GM12878 (cell line): ENCODE results near the gene NCF2. TPM values are rescaled to one million over a fixed set of nuclear protein-coding genes. Genes with fewer than 3 reads are reported as not detected.

Source experiments
- ATAC-seq: fragments of 200-7000 bp; cut with Tn5 transposase; 3 replicates; pipeline ENCODE4 v1.9.1; 2020; ENCODE audit warnings: mild to moderate bottlenecking, moderate library complexity
- BruUV-seq: library from RNA; stranded (reverse); fragments of 400-500 nt; replicated peaks from 2 replicates; lab custom pipeline; 2021; lab: Mats Ljungman, UMichigan
- CTCF ChIA-PET: fragments of 300-600 bp; sonication (Branson Sonifier 250); formaldehyde crosslinking; extraction: SDS; loops from one replicate; lab custom pipeline; 2021; ENCODE audit warnings: inconsistent platforms; lab: Yijun Ruan, JAX
- POLR2A ChIA-PET: fragments of 350-600 bp; formaldehyde crosslinking; extraction: SDS; loops from one replicate; lab custom pipeline; 2021; ENCODE audit warnings: inconsistent platforms; lab: Charles Lee
- RAD21 ChIA-PET: fragments of 300-600 bp; sonication (Branson Sonifier 250); formaldehyde crosslinking; loops from one replicate; lab custom pipeline; 2023; ENCODE audit warnings: antibody characterized with exemption; ENCODE audit not compliant: unreplicated experiment; lab: Charles Lee
- SMC1A ChIA-PET: fragments of 300-600 bp; sonication (Branson Sonifier 250); formaldehyde crosslinking; loops from one replicate; lab custom pipeline; 2023; ENCODE audit not compliant: unreplicated experiment, uncharacterized antibody; lab: Charles Lee
- DNase-seq: peaks from one replicate; pipeline ENCODE4 v3.0.0-alpha.2; 2011; ENCODE audit warnings: low read depth, low spot score
- FAIRE-seq: peaks from 3 replicates; lab custom pipeline; 2011; peaks lifted over from hg19 to GRCh38; lab: Jason Lieb, UNC
- H2AFZ ChIP-seq: 2 replicates; pipeline ENCODE4 v1.6.0; 2011; ENCODE audit warnings: low read depth, low read length, control low read depth; ENCODE audit not compliant: control insufficient read depth
- H3K27ac ChIP-seq: 2 replicates; pipeline ENCODE4 v1.5.1; 2011; ENCODE audit warnings: control low read depth; ENCODE audit not compliant: control insufficient read depth, insufficient read depth
- H3K27me3 ChIP-seq, 2 experiments: replicated peaks in 1 of 2; 2 replicates each; pipeline versions ENCODE4 v1.6.0 to v1.6.1; 2011; ENCODE audit warnings: low read length in 1 of 2; ENCODE audit not compliant: control insufficient read depth in 2 of 2, insufficient read depth in 2 of 2
- H3K36me3 ChIP-seq, 2 experiments: 2 replicates each; pipeline ENCODE4 v1.5.1; 2011; ENCODE audit warnings: low read length in 1 of 2; ENCODE audit not compliant: control insufficient read depth in 2 of 2, insufficient read depth in 2 of 2
- H3K4me1 ChIP-seq: 2 replicates; pipeline ENCODE4 v1.6.1; 2011; ENCODE audit warnings: mild to moderate bottlenecking, low read length, moderate library complexity, mixed read lengths; ENCODE audit not compliant: control insufficient read depth, insufficient read depth
- H3K4me2 ChIP-seq: 2 replicates; pipeline ENCODE4 v1.6.0; 2011; ENCODE audit warnings: control low read depth; ENCODE audit not compliant: control insufficient read depth, insufficient read depth
- H3K4me3 ChIP-seq: fragments of 200-600 bp; sonication (generic); 2 replicates; pipeline ENCODE4 v1.5.1; 2016
- H3K79me2 ChIP-seq: 2 replicates; pipeline ENCODE4 v1.6.0; 2011; ENCODE audit warnings: low read length; ENCODE audit not compliant: control insufficient read depth, insufficient read depth
- H3K9ac ChIP-seq: 2 replicates; pipeline ENCODE4 v1.8.0; 2011; ENCODE audit warnings: low read length, control low read depth, mixed read lengths; ENCODE audit not compliant: control insufficient read depth, insufficient read depth
- H3K9me3 ChIP-seq: replicated peaks from 3 replicates; pipeline ENCODE4 v1.5.1; 2011; ENCODE audit warnings: mild to moderate bottlenecking, low read length; ENCODE audit not compliant: control insufficient read depth, insufficient read depth
- H4K20me1 ChIP-seq: 2 replicates; pipeline ENCODE4 v1.6.0; 2011; ENCODE audit not compliant: control insufficient read depth, insufficient read depth
- SIN3A ChIP-seq: IDR thresholded peaks from 2 replicates; pipeline ENCODE4 v1.6.1; 2012; ENCODE audit warnings: low read depth, low read length, improper control_type of control experiment
- WGBS: methylation state at CpG from one replicate; pipeline ENCODE4 v1.1.6; 2016; ENCODE audit warnings: low lambda C conversion rate; ENCODE audit not compliant: insufficient replicate concordance, insufficient coverage; ENCODE audit errors: missing lambda C conversion rate; 5-methylcytosine and 5-hydroxymethylcytosine counted together
- in situ Hi-C: fragments of 300-500 bp; cut with MboI; formaldehyde crosslinking; loops from 9 replicates; pipeline ENCODE4 v1.14.3; 2018; ENCODE audit warnings: mixed read lengths
- intact Hi-C: fragments of 100-400 bp; cut with micrococcal nuclease; formaldehyde crosslinking; loops from one replicate; pipeline ENCODE4 v1.14.2; 2022; ENCODE audit not compliant: unreplicated experiment
- polyA plus RNA-seq, 11 experiments: library from polyadenylated mRNA; depleted of rRNA in 4 of 11; unstranded in 6 of 11; stranded (reverse) in 5 of 11; fragments of >200 nt; fragmentation: Nextera tagmentation in 4 of 11; fragmentation: Illumina TruSeq in 1 of 11; extraction: Ambion mirVana in 4 of 11; extraction: Trizol in 1 of 11; gene quantifications; 1 replicate in 1 of 11; 2 replicates in 10 of 11; pipeline versions ENCODE4 v1.2.1 to v1.2.3, GENCODE V29; 2011 to 2016; ENCODE audit warnings: inconsistent platforms in 2 of 11, missing spikeins in 2 of 11, low read depth in 1 of 11
- total RNA-seq, 4 experiments: library from RNA; depleted of rRNA in 3 of 4; stranded (reverse); fragments of >200 nt in 3 of 4; fragmentation: Illumina TruSeq in 1 of 4; extraction: Trizol in 1 of 4; gene quantifications; 2 replicates each; pipeline versions ENCODE4 v1.2.1 to v1.2.3, GENCODE V29; 2013 to 2021
- TF ChIP-seq, protein P1 (sequence below): fragments of 450-650 bp; IDR thresholded peaks from 2 replicates; pipeline ENCODE4 v1.6.1; 2016; ENCODE audit warnings: mild to moderate bottlenecking

The NCF2 gene
- total and polyA plus RNA-seq, 10 of the 15 experiments (the other 5 are each of a cell fraction or from before 2014, with no cell fraction given) = 31.4 to 256 (median 77.1) TPM

- 64% methylated on average over 6 of the region's 7 CpGs for WGBS
These were observed 48.6 kb upstream of the NCF2 start for GRCh38 chr1:183638649-183639387.

More at GRCh38 chr1:183638649-183639387, 48.6 kb upstream of the NCF2 start:
- SMC1A ChIA-PET = interaction anchor here (0.6 to 2.4 kb wide), 9 partner anchors 8 to 277 kb away, joined by 4 to 25 read pairs (median 5); partner anchors contain the start of gene APOBEC4
- Histone ChIP-seq H3K27me3 (no peaks in the 10 kb centered on the region), H4K20me1 (no peaks in the 10 kb centered on the region), H3K27ac (no peak overlapping the region), H2AFZ (no peak overlapping the region), H3K4me3 (no peak overlapping the region), H3K9me3 (no peaks in the 10 kb centered on the region), H3K36me3 (no peaks in the 10 kb centered on the region), H3K9ac (no peak overlapping the region), H3K4me1 (peaks cover 3% of the 10 kb centered on the region; the same call in 1 of the 2 replicates), H3K4me2 (peak overlapping the region; percentile 4; the same call in 1 of the 2 replicates), H3K79me2 (peaks cover 28% of the 10 kb centered on the region)
- TF ChIP-seq, protein P1, sequence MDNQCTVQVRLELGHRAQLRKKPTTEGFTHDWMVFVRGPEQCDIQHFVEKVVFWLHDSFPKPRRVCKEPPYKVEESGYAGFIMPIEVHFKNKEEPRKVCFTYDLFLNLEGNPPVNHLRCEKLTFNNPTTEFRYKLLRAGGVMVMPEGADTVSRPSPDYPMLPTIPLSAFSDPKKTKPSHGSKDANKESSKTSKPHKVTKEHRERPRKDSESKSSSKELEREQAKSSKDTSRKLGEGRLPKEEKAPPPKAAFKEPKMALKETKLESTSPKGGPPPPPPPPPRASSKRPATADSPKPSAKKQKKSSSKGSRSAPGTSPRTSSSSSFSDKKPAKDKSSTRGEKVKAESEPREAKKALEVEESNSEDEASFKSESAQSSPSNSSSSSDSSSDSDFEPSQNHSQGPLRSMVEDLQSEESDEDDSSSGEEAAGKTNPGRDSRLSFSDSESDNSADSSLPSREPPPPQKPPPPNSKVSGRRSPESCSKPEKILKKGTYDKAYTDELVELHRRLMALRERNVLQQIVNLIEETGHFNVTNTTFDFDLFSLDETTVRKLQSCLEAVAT = peak; percentile 77
- TF ChIP-seq SIN3A = no peak
- ATAC-seq (no peak), FAIRE-seq (no peak), DNase-seq (no peak)
- BruUV-seq = no TSS peak
- POLR2A ChIA-PET = interaction anchor here (0.7 to 1.7 kb wide), 2 partner anchors 9 to 255 kb away, joined by 3 to 7 read pairs; no protein-coding TSS in a partner anchor
- in situ Hi-C loops = no loop called here
- CTCF ChIA-PET = interaction anchor here (0.9 to 2.3 kb wide), 5 partner anchors 13 to 46 kb away, joined by 3 to 11 read pairs (median 4); partner anchors contain the start of gene APOBEC4
- intact Hi-C loops = loop anchor here (5.0 kb wide), 1 partner anchor 273 kb away; no protein-coding TSS in a partner anchor
- RAD21 ChIA-PET = interaction anchor here (1.2 to 2.3 kb wide), 5 partner anchors 8 to 29 kb away, joined by 3 to 14 read pairs (median 4); partner anchors contain the start of gene APOBEC4
